ENCODE data around the gene PIKFYVE. TPM values are rescaled to one million over a fixed set of nuclear protein-coding genes. Genes with fewer than 3 reads are reported as not detected.
A peak's percentile ranks its signal among the peaks of the same experiment; 100 is the strongest.

The PIKFYVE gene
- total RNA-seq, 6 experiments from 2014 or later: 10.7 to 16.0 (median 13.2) TPM

- TF ChIP-seq CTCF (IDR thresholded peaks at IDR 0.05): no peak
- no peaks in the 10 kb centered on the region for H3K4me1 ChIP-seq
- H3K36me3 ChIP-seq: peaks cover 0 to 15% (median 0%) of the 10 kb centered on the region in 4 donors
- intact Hi-C loops (cut with DNase I): no loop called here
- H3K4me3 ChIP-seq: no peak overlapping the region
- 60% methylated on average over 2 of the region's 2 CpGs for whole genome bisulfite sequencing (ENCODE audit: insufficient coverage, low coverage, low lambda C conversion rate, missing lambda C conversion rate)
- no peak for ATAC-seq
- no peak overlapping the region for H3K27ac ChIP-seq
- no peaks in the 10 kb centered on the region for H3K27me3 ChIP-seq
- DNase-seq: no peak
- H3K9me3 ChIP-seq: no peaks in the 10 kb centered on the region
These were observed 45.3 kb downstream of the PIKFYVE start for GRCh38 chr2:208311321-208311720.

GRCh38 chr2:208311954-208312353 lies 45.9 kb downstream of the PIKFYVE start:
- Histone ChIP-seq H3K27ac (no peak overlapping the region), H3K27me3 (no peaks in the 10 kb centered on the region), H3K36me3 (peaks cover 0 to 15% (median 0%) of the 10 kb centered on the region in 4 donors), H3K4me1 (no peaks in the 10 kb centered on the region), H3K9me3 (no peaks in the 10 kb centered on the region), H3K4me3 (no peak overlapping the region)
- ATAC-seq (no peak), DNase-seq (no peak)
- no peak for TF ChIP-seq POLR2A (IDR thresholded peaks at IDR 0.05)
- intact Hi-C loops (cut with DNase I): no loop called here
- WGBS (ENCODE audit: insufficient coverage, low coverage, low lambda C conversion rate, missing lambda C conversion rate): 91% methylated on average over 4 of the region's 4 CpGs

- Histone ChIP-seq H3K27ac (no peak overlapping the region), H3K36me3 (peaks cover 0 to 26% (median 7%) of the 10 kb centered on the region in 4 donors), H3K4me3 (no peak overlapping the region), H3K4me1 (no peaks in the 10 kb centered on the region), H3K27me3 (no peaks in the 10 kb centered on the region), H3K9me3 (no peaks in the 10 kb centered on the region)
- intact Hi-C loops (cut with DNase I): no loop called here
- ATAC-seq: peak; percentile 54 to 84 (median 62)
- WGBS (ENCODE audit: insufficient coverage, low coverage, low lambda C conversion rate, missing lambda C conversion rate): 51% methylated on average over 8 of the region's 8 CpGs
- no peak for DNase-seq
- TF ChIP-seq CTCF (IDR thresholded peaks at IDR 0.05) (no peak), POLR2A (IDR thresholded peaks at IDR 0.05) (no peak)
These were observed 49.2 kb downstream of the PIKFYVE start for GRCh38 chr2:208315081-208315788.

- H3K9me3 ChIP-seq: no peaks in the 10 kb centered on the region
- DNase-seq: no peak
- no peaks in the 10 kb centered on the region for H3K27me3 ChIP-seq
- no peaks in the 10 kb centered on the region for H3K4me1 ChIP-seq
- no peak for TF ChIP-seq POLR2A (IDR thresholded peaks at IDR 0.05)
- TF ChIP-seq CTCF (IDR thresholded peaks at IDR 0.05): no peak
- H3K4me3 ChIP-seq: no peak overlapping the region
- no peak for ATAC-seq
- intact Hi-C loops (cut with DNase I): no loop called here
- no peak overlapping the region for H3K27ac ChIP-seq
- H3K36me3 ChIP-seq: peaks cover 0 to 26% (median 7%) of the 10 kb centered on the region in 4 donors
- 100% methylated on average over 2 of the region's 2 CpGs for WGBS (ENCODE audit: insufficient coverage, low coverage, low lambda C conversion rate, missing lambda C conversion rate)
These were observed 52.1 kb downstream of the PIKFYVE start for GRCh38 chr2:208318127-208318526.

- 67% methylated on average over 2 of the region's 2 CpGs for WGBS (ENCODE audit: insufficient coverage, low coverage, low lambda C conversion rate, missing lambda C conversion rate)
- intact Hi-C loops (cut with DNase I): no loop called here
- TF ChIP-seq CTCF (IDR thresholded peaks at IDR 0.05) (no peak), POLR2A (IDR thresholded peaks at IDR 0.05) (no peak)
- no peak overlapping the region for H3K4me3 ChIP-seq
- DNase-seq: no peak
- H3K36me3 ChIP-seq: peaks cover 0 to 28% (median 7%) of the 10 kb centered on the region in 4 donors
- H3K4me1 ChIP-seq: no peaks in the 10 kb centered on the region
- H3K9me3 ChIP-seq: no peaks in the 10 kb centered on the region
- no peaks in the 10 kb centered on the region for H3K27me3 ChIP-seq
- no peak for ATAC-seq
- no peak overlapping the region for H3K27ac ChIP-seq
These were observed 53.3 kb downstream of the PIKFYVE start for GRCh38 chr2:208319391-208319790.

All from right lobe of liver (tissue), 6 donors.